Activated T-cell treated with anti-CD3 and anti-CD28 coated beads, Interleukin-2, amount 50 U/mL, for 72 hours (primary cell): ENCODE measurements around the gene SYTL2. TPM values are rescaled to one million over a fixed set of nuclear protein-coding genes. Genes with fewer than 3 reads are reported as not detected.
A peak's percentile ranks its signal among the peaks of the same experiment; 100 is the strongest.

ENCODE experiments used
- ATAC-seq, 2 donors: fragments of 150-1000 bp; cut with Tn5 transposase; replicated peaks in 1 of 2; 2 replicates each; pipeline ENCODE4 v1.10.0; 2021; ENCODE audit warnings: moderate library complexity in 2 of 2, mild to moderate bottlenecking in 1 of 2
- DNase-seq, 2 donors: peaks; one replicate each; pipeline ENCODE4 v3.0.0; 2021 to 2022; ENCODE audit warnings: mixed read lengths in 1 of 2
- H3K27ac Mint-ChIP-seq: one replicate; pipeline ENCODE4 v1.8.0; 2022; ENCODE audit warnings: mild to moderate bottlenecking, moderate library complexity, mixed read lengths
- H3K27me3 Mint-ChIP-seq: one replicate; pipeline ENCODE4 v1.8.0; 2022; ENCODE audit warnings: low read depth, mixed read lengths
- H3K36me3 Mint-ChIP-seq, 2 donors: one replicate each; pipeline ENCODE4 v1.8.0; 2022; ENCODE audit warnings: mixed read lengths in 2 of 2, mild to moderate bottlenecking in 1 of 2; ENCODE audit not compliant: insufficient read depth in 2 of 2
- H3K4me1 Mint-ChIP-seq: one replicate; pipeline ENCODE4 v1.8.0; 2022; ENCODE audit warnings: low read depth, mixed read lengths
- H3K4me3 Mint-ChIP-seq, 2 donors: one replicate each; pipeline ENCODE4 v1.8.0; 2022; ENCODE audit warnings: mild to moderate bottlenecking in 2 of 2, mixed read lengths in 2 of 2, moderate library complexity in 2 of 2
- H3K9me3 Mint-ChIP-seq, 2 donors: one replicate each; pipeline ENCODE4 v1.8.0; 2022; ENCODE audit warnings: mixed read lengths in 2 of 2
- total RNA-seq, 2 donors: library from RNA; stranded (reverse); gene quantifications; one replicate each; pipeline ENCODE4 v1.2.3, GENCODE V29; 2022

Gene SYTL2
- total RNA-seq, 2 donors from 2014 or later, result 34.4 to 40.1 TPM

GRCh38 chr11:85823816-85824215, 12.9 kb upstream of the SYTL2 start:
- peak; percentile 67 to 71 for DNase-seq
- peaks cover 6% of the 10 kb centered on the region for H3K27me3 Mint-ChIP-seq
- peak overlapping the region; percentile 45 to 67 for H3K4me3 Mint-ChIP-seq
- peaks cover 0 to 3% of the 10 kb centered on the region in 2 donors for H3K9me3 Mint-ChIP-seq
- peaks cover 65% of the 10 kb centered on the region for H3K4me1 Mint-ChIP-seq
- H3K36me3 Mint-ChIP-seq, result no peaks in the 10 kb centered on the region
- peak; percentile 72 to 79 for ATAC-seq
- peak overlapping the region; percentile 89 for H3K27ac Mint-ChIP-seq

GRCh38 chr11:85822814-85823213, 11.9 kb upstream of the SYTL2 start:
- ATAC-seq (no peak), DNase-seq (no peak)
- H3K27me3 Mint-ChIP-seq, result peaks cover 6% of the 10 kb centered on the region
- H3K4me3 Mint-ChIP-seq, result no peak overlapping the region
- H3K27ac Mint-ChIP-seq, result no peak overlapping the region
- no peaks in the 10 kb centered on the region for H3K36me3 Mint-ChIP-seq
- H3K4me1 Mint-ChIP-seq, result peaks cover 57% of the 10 kb centered on the region
- H3K9me3 Mint-ChIP-seq, result peaks cover 0 to 3% of the 10 kb centered on the region in 2 donors

GRCh38 chr11:85821636-85822035, 10.7 kb upstream of the SYTL2 start:
- peaks cover 6% of the 10 kb centered on the region for H3K27me3 Mint-ChIP-seq
- ATAC-seq (peak; percentile 47 to 48), DNase-seq (peak; percentile 25 to 35)
- no peak overlapping the region for H3K4me3 Mint-ChIP-seq
- H3K9me3 Mint-ChIP-seq, result peaks cover 0 to 3% of the 10 kb centered on the region in 2 donors
- peaks cover 48% of the 10 kb centered on the region for H3K4me1 Mint-ChIP-seq
- no peaks in the 10 kb centered on the region for H3K36me3 Mint-ChIP-seq
- no peak overlapping the region for H3K27ac Mint-ChIP-seq

- no peak overlapping the region for H3K4me3 Mint-ChIP-seq
- peaks cover 45% of the 10 kb centered on the region for H3K4me1 Mint-ChIP-seq
- peaks cover 6% of the 10 kb centered on the region for H3K27me3 Mint-ChIP-seq
- H3K27ac Mint-ChIP-seq, result no peak overlapping the region
- DNase-seq (no peak), ATAC-seq (no peak)
- no peaks in the 10 kb centered on the region for H3K36me3 Mint-ChIP-seq
- H3K9me3 Mint-ChIP-seq, result peaks cover 0 to 3% of the 10 kb centered on the region in 2 donors
Measured at GRCh38 chr11:85819441-85819840, 8.5 kb upstream of the SYTL2 start.

- no peaks in the 10 kb centered on the region for H3K9me3 Mint-ChIP-seq
- H3K27ac Mint-ChIP-seq, result no peak overlapping the region
- DNase-seq (no peak), ATAC-seq (no peak)
- peaks cover 25% of the 10 kb centered on the region for H3K4me1 Mint-ChIP-seq
- no peak overlapping the region for H3K4me3 Mint-ChIP-seq
- H3K36me3 Mint-ChIP-seq, result no peaks in the 10 kb centered on the region
- H3K27me3 Mint-ChIP-seq, result peaks cover 13% of the 10 kb centered on the region
Measured at GRCh38 chr11:85815186-85815931, 4.4 kb upstream of the SYTL2 start.

- no peaks in the 10 kb centered on the region for H3K9me3 Mint-ChIP-seq
- peaks cover 41% of the 10 kb centered on the region for H3K4me1 Mint-ChIP-seq
- ATAC-seq (no peak), DNase-seq (no peak)
- no peak overlapping the region for H3K4me3 Mint-ChIP-seq
- peaks cover 0 to 1% of the 10 kb centered on the region in 2 donors for H3K36me3 Mint-ChIP-seq
- no peak overlapping the region for H3K27ac Mint-ChIP-seq
- peaks cover 6% of the 10 kb centered on the region for H3K27me3 Mint-ChIP-seq
Measured at GRCh38 chr11:85813721-85814120, 2.8 kb upstream of the SYTL2 start.

GRCh38 chr11:85811624-85812023, 683 bp upstream of the SYTL2 start:
- Mint-ChIP-seq H3K4me3 (peak overlapping the region; percentile 87 to 96), H3K4me1 (peaks cover 42% of the 10 kb centered on the region), H3K36me3 (peaks cover 0 to 1% of the 10 kb centered on the region in 2 donors), H3K27ac (peak overlapping the region; percentile 72), H3K9me3 (no peaks in the 10 kb centered on the region), H3K27me3 (peaks cover 6% of the 10 kb centered on the region)
- ATAC-seq (no peak), DNase-seq (no peak)

GRCh38 chr11:85810521-85810870, 445 bp downstream of the SYTL2 start:
- ATAC-seq (peak; percentile 6 to 13), DNase-seq (peak in 1 of 2 donors; percentile 20)
- H3K36me3 Mint-ChIP-seq, result peaks cover 0 to 1% of the 10 kb centered on the region in 2 donors
- H3K4me1 Mint-ChIP-seq, result peaks cover 36% of the 10 kb centered on the region
- peaks cover 16% of the 10 kb centered on the region for H3K27me3 Mint-ChIP-seq
- H3K27ac Mint-ChIP-seq, result peak overlapping the region; percentile 89
- H3K4me3 Mint-ChIP-seq, result peak overlapping the region; percentile 85 to 96
- no peaks in the 10 kb centered on the region for H3K9me3 Mint-ChIP-seq

- H3K9me3 Mint-ChIP-seq, result no peaks in the 10 kb centered on the region
- H3K27ac Mint-ChIP-seq, result peak overlapping the region; percentile 89
- peak overlapping the region; percentile 85 to 96 for H3K4me3 Mint-ChIP-seq
- DNase-seq (peak; percentile 33 to 52), ATAC-seq (peak; percentile 42 to 55)
- peaks cover 0 to 1% of the 10 kb centered on the region in 2 donors for H3K36me3 Mint-ChIP-seq
- H3K27me3 Mint-ChIP-seq, result peaks cover 17% of the 10 kb centered on the region
- H3K4me1 Mint-ChIP-seq, result peaks cover 33% of the 10 kb centered on the region
Measured at GRCh38 chr11:85809863-85810262, 1.1 kb downstream of the SYTL2 start.

- Mint-ChIP-seq H3K27ac (no peak overlapping the region), H3K9me3 (no peaks in the 10 kb centered on the region), H3K4me1 (peaks cover 31% of the 10 kb centered on the region), H3K36me3 (peaks cover 1% of the 10 kb centered on the region in 2 donors), H3K27me3 (peaks cover 17% of the 10 kb centered on the region), H3K4me3 (peak overlapping the region in 1 of 2 donors; percentile 96)
- DNase-seq (peak in 1 of 2 donors; percentile 14), ATAC-seq (no peak)
Measured at GRCh38 chr11:85809191-85809590, 1.8 kb downstream of the SYTL2 start.

GRCh38 chr11:85806876-85807275, 4.1 kb downstream of the SYTL2 start:
- Mint-ChIP-seq H3K27me3 (peaks cover 17% of the 10 kb centered on the region), H3K4me3 (no peak overlapping the region), H3K4me1 (peaks cover 26% of the 10 kb centered on the region), H3K27ac (no peak overlapping the region), H3K36me3 (peaks cover 1% of the 10 kb centered on the region in 2 donors), H3K9me3 (no peaks in the 10 kb centered on the region)
- no peak for ATAC-seq
- no peak for DNase-seq

- peaks cover 1% of the 10 kb centered on the region in 2 donors for H3K36me3 Mint-ChIP-seq
- DNase-seq, result no peak
- H3K27ac Mint-ChIP-seq, result no peak overlapping the region
- H3K9me3 Mint-ChIP-seq, result no peaks in the 10 kb centered on the region
- peaks cover 20% of the 10 kb centered on the region for H3K4me1 Mint-ChIP-seq
- H3K27me3 Mint-ChIP-seq, result peaks cover 11% of the 10 kb centered on the region
- no peak for ATAC-seq
- no peak overlapping the region for H3K4me3 Mint-ChIP-seq
Measured at GRCh38 chr11:85806016-85806415, 4.9 kb downstream of the SYTL2 start.

- Mint-ChIP-seq H3K9me3 (no peaks in the 10 kb centered on the region), H3K27me3 (peaks cover 11% of the 10 kb centered on the region), H3K27ac (no peak overlapping the region), H3K4me3 (no peak overlapping the region), H3K4me1 (peaks cover 18% of the 10 kb centered on the region), H3K36me3 (peaks cover 1% of the 10 kb centered on the region in 2 donors)
- ATAC-seq (no peak), DNase-seq (no peak)
Measured at GRCh38 chr11:85805387-85805786, 5.6 kb downstream of the SYTL2 start.

- H3K27ac Mint-ChIP-seq, result no peak overlapping the region
- peaks cover 0 to 1% of the 10 kb centered on the region in 2 donors for H3K36me3 Mint-ChIP-seq
- no peaks in the 10 kb centered on the region for H3K9me3 Mint-ChIP-seq
- ATAC-seq (no peak), DNase-seq (no peak)
- no peak overlapping the region for H3K4me3 Mint-ChIP-seq
- peaks cover 11% of the 10 kb centered on the region for H3K27me3 Mint-ChIP-seq
- peaks cover 9% of the 10 kb centered on the region for H3K4me1 Mint-ChIP-seq
Measured at GRCh38 chr11:85803920-85804319, 7.0 kb downstream of the SYTL2 start.
